Activated CD4-positive, alpha-beta T cell treated with anti-CD3 and anti-CD28 coated beads, Interleukin-2, amount 50 U/mL, for 24 hours (primary cell): ENCODE results near the gene EPB41L3.
"Not testable (repeated sequence)": the region's sequence is repeated elsewhere in the genome, so short reads cannot be mapped to it uniquely, and the experiment has no call there.

Experiments
- DNase-seq, 2 donors: peaks; one replicate each; pipeline ENCODE4 v3.0.0-alpha.2; 2020; ENCODE audit warnings: low read depth in 1 of 2, low spot score in 1 of 2

The EPB41L3 gene

GRCh38 chr18:5543773-5544389, at the start of gene EPB41L3:
Gene EPB41L3 (minus strand): TSS chr18:5543997. CDS start chr18:5489183, 54,814 bp downstream.
- DNase-seq: no peak

DNA sequence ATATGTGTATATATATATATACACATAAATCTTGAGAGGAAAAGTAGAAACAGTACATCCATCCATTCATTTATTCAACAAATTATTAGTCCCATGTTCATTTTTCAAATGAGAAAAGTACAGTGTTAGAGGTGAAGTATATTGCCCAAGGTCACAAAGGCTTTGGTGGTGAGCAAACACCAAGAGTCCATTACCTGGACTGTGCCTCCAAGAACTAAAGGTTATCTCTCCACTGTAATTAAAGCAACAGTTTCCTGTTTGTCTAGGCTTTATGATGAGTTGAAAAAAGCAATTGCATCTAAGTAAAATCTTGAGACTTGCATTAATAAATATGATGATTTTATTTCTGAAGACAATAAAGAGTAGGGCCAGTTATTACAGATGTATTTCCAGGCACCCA, 44.7 kb upstream of the EPB41L3 start:
- DNase-seq: no peak

- DNase-seq: no peak
These were observed 41.9 kb upstream of the EPB41L3 start for GRCh38 chr18:5585653-5586052.

GRCh38 chr18:5584746-5585417, 41.1 kb upstream of the EPB41L3 start:
- no peak for DNase-seq

DNA sequence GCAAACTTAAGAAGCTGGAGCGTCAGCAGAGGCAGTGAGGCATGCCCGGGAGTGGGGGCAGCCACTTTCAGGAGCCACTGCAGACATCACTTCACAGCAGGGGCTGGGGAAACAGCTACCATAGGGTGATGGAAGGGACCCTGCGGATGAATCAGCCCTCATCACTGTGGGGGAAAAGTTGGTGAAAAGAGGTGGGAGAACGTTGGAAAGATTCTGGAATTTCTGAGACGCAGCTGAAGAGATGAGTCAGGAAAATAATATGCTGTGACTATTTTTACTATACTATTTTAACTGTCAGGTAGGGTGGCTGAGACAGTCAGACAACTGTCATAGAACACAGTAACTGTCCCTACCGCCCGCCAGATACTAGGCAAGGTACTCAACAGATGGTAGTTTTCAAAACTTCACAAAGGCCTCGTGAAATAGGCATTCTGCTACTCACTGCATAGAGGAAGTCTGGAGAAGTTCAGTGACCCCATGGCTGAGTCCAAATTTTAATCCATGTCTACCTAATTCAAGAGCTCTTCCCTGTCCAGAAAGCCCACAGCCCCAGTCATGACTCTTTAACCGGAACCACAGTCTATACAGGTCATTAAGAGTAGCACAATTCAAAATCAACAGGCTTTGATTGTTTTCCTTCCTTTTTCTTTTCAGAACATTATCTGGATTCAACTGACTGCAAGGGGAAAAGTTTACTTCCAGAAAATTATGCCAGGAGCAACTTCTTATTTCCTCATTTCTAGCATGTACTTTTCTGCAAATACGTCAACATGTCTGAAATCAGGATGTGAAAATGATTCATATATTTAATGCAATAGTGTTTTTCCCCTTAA, 39.3 kb upstream of the EPB41L3 start:
- no peak for DNase-seq

GRCh38 chr18:5582076-5582475, 38.3 kb upstream of the EPB41L3 start:
- no peak for DNase-seq

- no peak for DNase-seq
These were observed 31.0 kb upstream of the EPB41L3 start for GRCh38 chr18:5574843-5575242.

GRCh38 chr18:5571666-5572065, 27.9 kb upstream of the EPB41L3 start:
- DNase-seq: no peak

- not testable (repeated sequence) for DNase-seq
These were observed 26.8 kb upstream of the EPB41L3 start for GRCh38 chr18:5570613-5571012.

DNA sequence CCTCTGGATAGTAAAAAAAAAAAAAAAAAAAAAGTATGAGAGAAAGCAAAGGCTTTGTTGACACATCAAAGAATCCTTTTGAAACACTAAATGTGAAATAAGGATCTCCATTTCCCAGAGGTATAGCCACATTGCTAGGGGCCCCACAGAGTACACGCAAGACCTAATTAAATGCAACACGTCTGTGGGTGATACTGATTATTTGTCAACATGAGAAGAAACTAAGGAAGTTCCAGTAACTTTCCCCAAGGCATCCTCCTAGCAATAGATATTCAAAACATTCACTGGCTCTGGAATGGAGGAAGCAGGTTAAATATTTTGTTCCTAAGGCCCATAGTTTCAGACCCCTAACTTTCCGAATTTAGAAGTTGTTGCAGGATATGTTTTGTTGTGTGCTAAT, 24.6 kb upstream of the EPB41L3 start:
- DNase-seq: no peak

GRCh38 chr18:5558851-5559250, 15.1 kb upstream of the EPB41L3 start:
- no peak for DNase-seq

DNA sequence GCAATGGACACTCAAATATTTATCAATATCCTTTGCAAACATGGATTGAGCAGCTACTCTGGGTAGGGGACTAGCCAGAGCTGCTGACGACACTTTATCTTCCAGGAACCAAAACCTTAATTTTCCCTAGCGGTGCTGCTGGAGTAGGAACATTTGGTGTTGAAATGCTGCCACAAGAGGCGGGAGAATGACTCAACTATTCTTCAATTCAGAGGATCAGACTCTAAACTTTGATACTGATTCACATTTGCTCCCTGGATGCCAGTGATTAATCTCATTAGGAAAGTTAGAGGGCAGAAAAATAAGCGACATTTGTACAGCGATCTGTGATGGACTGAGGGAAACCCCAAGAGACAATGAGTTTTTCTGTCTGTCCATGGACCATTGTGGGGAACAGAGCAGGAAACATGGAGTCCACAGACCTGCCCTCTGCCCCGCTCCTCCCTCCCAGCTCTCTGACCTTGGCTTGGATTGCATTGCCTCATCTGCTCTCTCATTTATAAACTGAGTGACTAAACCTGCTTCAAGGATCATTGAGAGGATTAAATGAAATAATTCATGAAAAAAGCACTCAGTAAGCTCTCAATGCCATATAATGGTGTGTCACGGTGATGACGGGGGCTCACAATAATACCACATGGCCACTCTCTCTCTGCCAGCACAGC, 12.6 kb upstream of the EPB41L3 start:
- DNase-seq: no peak

DNA sequence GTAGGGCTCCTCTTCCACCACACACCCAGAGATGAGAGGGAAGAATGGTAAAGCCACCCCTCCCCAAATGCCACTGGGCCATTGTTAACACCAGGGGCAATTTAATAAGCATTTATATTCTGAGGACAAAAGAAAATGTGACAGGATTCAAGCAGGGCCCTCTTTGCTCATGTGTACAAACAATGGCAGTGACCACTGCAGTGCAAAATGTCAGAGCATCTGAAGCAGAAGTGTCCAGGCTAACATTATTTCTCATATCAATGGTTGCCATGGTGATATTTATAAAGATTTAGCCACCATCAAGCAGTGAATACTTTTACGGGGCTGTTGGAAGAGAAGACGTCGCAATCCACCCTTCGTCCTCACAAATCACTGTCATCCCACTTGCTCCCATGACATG, 10.8 kb upstream of the EPB41L3 start:
- DNase-seq: no peak

DNA sequence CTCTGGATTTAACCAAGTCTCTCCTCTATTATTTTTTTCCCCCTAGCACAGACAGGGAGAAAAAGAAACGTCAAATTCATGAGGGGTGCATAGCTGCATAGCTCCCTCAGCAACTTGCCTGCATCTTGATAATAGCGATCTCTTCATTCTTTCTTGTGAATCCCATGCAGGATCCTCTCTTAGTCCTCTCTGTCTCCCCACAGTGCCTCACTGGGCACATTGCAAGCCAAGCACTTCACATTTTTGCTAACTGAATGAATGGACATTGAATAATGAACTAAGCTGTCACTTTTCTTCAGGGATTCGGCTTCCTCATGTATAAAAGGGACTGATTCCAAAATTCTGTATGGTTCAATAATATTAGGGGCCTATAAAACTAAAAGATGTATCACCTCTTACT, 2.9 kb upstream of the EPB41L3 start:
- DNase-seq: no peak

DNA sequence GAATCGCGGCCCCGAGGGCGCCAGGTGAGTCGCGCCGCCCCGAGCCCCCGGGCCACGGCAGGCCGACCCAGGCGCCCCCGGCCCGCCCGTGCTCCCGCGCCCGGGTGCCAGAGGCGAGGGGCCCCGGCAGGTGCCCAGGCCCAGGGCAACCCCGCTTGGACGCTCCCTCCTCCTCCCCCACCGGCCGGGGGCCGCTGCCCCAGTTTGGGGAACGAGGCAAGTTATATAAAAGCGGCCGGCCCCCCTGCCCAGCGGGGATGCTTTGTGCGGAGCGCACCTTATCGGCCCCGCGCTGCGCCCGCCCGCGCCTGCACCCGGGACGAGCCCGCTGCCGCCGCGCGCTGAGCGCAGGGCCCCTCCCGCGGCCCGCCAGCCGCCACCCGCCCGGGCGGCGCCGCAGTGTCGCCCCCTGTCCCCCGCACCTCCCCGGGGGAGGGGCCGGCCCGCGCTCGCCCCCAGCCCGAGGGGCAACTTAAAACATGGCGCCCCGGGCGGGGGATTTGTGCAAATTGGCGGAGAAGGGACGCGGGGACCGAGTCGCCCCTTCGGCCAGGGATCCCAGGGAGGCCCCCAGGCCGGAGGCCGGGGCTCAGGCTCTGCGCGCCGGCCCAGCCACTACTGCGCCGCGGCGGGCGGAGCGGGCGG, 639 bp downstream of the EPB41L3 start:
- DNase-seq: no peak

DNA sequence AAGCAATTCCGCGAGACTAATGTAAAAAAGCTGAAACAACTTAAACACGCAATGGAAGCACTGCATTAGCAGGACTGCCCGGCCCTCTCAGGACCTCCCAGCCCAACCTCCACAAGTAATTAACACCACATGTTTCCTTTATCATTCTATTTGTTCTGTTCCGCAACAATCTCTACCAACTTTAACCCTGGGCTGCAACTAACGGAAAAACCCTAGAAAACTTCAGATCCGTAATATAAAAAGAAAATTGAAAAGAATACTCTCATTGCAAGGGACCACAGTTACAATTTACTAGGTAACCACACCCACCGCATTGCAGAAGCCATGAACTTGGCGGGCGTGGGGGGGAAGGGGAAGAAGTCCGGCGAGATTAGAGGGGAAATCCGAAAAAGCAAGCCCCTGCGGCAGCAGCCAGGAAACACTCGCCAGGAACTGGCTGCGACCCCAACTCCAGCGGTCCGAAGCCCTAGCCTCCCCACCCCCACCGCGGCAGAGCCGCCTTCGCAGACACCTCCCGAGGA, 1.2 kb downstream of the EPB41L3 start:
- no peak for DNase-seq

- DNase-seq: no peak
These were observed 2.2 kb downstream of the EPB41L3 start for GRCh38 chr18:5541644-5542043.

DNA sequence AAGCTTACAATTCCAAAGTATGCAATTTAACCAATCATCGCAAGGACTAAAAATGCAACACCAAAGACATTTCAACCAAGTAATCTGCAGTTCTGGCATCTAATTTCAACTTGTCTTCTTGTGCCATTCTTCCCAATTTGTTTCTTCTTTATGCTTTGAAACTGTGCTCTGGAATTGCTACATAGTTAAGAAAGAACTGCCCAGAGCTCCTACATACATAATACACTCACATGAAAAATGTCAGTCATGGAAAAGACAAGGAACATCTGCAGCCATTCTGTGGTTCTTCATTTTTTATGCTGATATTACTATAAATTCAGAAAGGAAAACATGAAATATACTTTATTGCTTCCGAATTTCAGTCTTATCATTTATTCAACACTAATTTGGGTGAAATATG, 4.4 kb downstream of the EPB41L3 start:
- DNase-seq: no peak

- DNase-seq: no peak
These were observed 5.3 kb downstream of the EPB41L3 start for GRCh38 chr18:5538544-5538943.

DNA sequence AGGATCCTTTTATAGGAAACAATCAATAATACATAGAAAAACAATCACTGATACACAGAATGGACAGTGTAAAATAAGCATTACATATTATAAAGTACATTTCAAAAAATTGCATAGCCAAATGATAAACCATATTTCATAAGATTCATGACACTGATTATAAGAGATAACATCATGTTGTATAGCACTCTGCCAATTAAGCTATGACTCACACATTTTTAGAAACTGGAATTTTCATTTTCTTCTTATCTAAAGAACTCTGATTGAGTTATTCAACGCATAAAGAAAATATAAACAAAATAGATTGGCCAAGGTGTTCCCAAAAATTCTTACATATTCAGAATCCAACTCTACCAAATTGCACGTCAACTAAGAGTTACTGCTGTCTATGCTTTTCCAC, 5.9 kb downstream of the EPB41L3 start:
- DNase-seq: no peak

- no peak for DNase-seq
These were observed 9.0 kb downstream of the EPB41L3 start for GRCh38 chr18:5534845-5535244.
